Measurements from ENCODE around the gene BCLAF1. TPM values are rescaled to one million over a fixed set of nuclear protein-coding genes. Genes with fewer than 3 reads are reported as not detected.

BCLAF1 gene
- total and polyA plus RNA-seq, 4 donors: 23.2 to 326 (median 68.5) TPM

GRCh38 chr6:136280032-136280609 is 9.5 kb downstream of the BCLAF1 start:
- Histone ChIP-seq H3K27ac (ENCODE audit: low read depth in 1 of 2, low read length in 1 of 2) (no peak overlapping the region), H3K36me3 (ENCODE audit: control insufficient read depth in 4 of 4, insufficient read depth in 4 of 4, low read length in 4 of 4) (peaks cover 1 to 27% (median 10%) of the 10 kb centered on the region in 4 donors), H3K9ac (ENCODE audit: insufficient read depth in 1 of 2, low read length in 2 of 2) (no peak overlapping the region), H3K4me1 (ENCODE audit: control insufficient read depth in 5 of 5, insufficient read depth in 5 of 5, low read length in 5 of 5) (peaks cover 0 to 18% (median 8%) of the 10 kb centered on the region in 5 donors), H3K9me3 (ENCODE audit: control insufficient read depth in 4 of 4, insufficient read depth in 3 of 4, low read length in 3 of 4) (no peaks in the 10 kb centered on the region), H3K4me3 (no peak overlapping the region), H3K27me3 (ENCODE audit: control insufficient read depth in 3 of 3, insufficient read depth in 3 of 3, low read length in 2 of 3) (no peaks in the 10 kb centered on the region)
- ATAC-seq (ENCODE audit: insufficient read depth, low FRiP score): no peak
- TF ChIP-seq CTCF (IDR thresholded peaks at IDR 0.05; ENCODE audit: control extremely low read depth, extremely low read depth): no peak
- 82 to 83% methylated on average over 3 of the region's 3 CpGs for WGBS, 2 donors
- no peak for DNase-seq

DNA sequence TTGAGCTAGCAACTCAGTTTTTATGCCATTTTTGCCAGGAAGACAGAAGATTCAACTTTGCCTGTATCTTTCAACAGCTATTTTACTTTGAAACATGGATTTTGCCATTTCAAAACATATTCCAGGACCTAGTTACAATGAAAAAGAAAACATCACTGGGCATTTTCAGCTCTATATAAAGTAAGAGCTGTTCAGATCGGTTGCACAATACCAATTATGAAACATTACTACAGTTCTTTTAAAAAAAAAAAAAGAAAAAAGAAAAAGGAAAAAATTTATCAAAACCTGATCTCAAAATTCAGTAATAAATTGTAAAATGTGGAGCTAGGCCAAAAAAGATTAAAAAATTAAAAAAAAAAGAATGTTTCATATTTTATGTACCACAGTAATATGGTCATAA is 15.6 kb downstream of the BCLAF1 start:
- TF ChIP-seq CTCF (IDR thresholded peaks at IDR 0.05; ENCODE audit: control extremely low read depth, extremely low read depth): no peak
- no peaks in the 10 kb centered on the region for H3K27me3 ChIP-seq (ENCODE audit: control insufficient read depth in 3 of 3, insufficient read depth in 3 of 3, low read length in 2 of 3)
- no peak for DNase-seq
- no peak overlapping the region for H3K4me3 ChIP-seq
- H3K4me1 ChIP-seq (ENCODE audit: control insufficient read depth in 5 of 5, insufficient read depth in 5 of 5, low read length in 5 of 5): no peaks in the 10 kb centered on the region
- 38 to 59% methylated on average over 1 of the region's 1 CpG for WGBS, 2 donors
- H3K9me3 ChIP-seq (ENCODE audit: control insufficient read depth in 4 of 4, insufficient read depth in 3 of 4, low read length in 3 of 4): no peaks in the 10 kb centered on the region
- no peak overlapping the region for H3K27ac ChIP-seq (ENCODE audit: low read depth in 1 of 2, low read length in 1 of 2)
- ATAC-seq (ENCODE audit: insufficient read depth, low FRiP score): no peak
- peaks cover 9 to 51% (median 22%) of the 10 kb centered on the region in 4 donors for H3K36me3 ChIP-seq (ENCODE audit: control insufficient read depth in 4 of 4, insufficient read depth in 4 of 4, low read length in 4 of 4)
- no peak overlapping the region for H3K9ac ChIP-seq (ENCODE audit: insufficient read depth in 1 of 2, low read length in 2 of 2)

GRCh38 chr6:136265101-136265500 is 24.5 kb downstream of the BCLAF1 start:
- Histone ChIP-seq H3K27ac (ENCODE audit: low read depth in 1 of 2, low read length in 1 of 2) (no peak overlapping the region), H3K9ac (ENCODE audit: insufficient read depth in 1 of 2, low read length in 2 of 2) (no peak overlapping the region), H3K36me3 (ENCODE audit: control insufficient read depth in 4 of 4, insufficient read depth in 4 of 4, low read length in 4 of 4) (peaks cover 4 to 60% (median 32%) of the 10 kb centered on the region in 4 donors), H3K9me3 (ENCODE audit: control insufficient read depth in 4 of 4, insufficient read depth in 3 of 4, low read length in 3 of 4) (no peaks in the 10 kb centered on the region), H3K4me3 (no peak overlapping the region), H3K4me1 (ENCODE audit: control insufficient read depth in 5 of 5, insufficient read depth in 5 of 5, low read length in 5 of 5) (peaks cover 0 to 2% (median 0%) of the 10 kb centered on the region in 5 donors), H3K27me3 (ENCODE audit: control insufficient read depth in 3 of 3, insufficient read depth in 3 of 3, low read length in 2 of 3) (no peaks in the 10 kb centered on the region)
- ATAC-seq (ENCODE audit: insufficient read depth, low FRiP score) (no peak), DNase-seq (no peak)
- 95 to 96% methylated on average over 1 of the region's 1 CpG for WGBS, 2 donors
- TF ChIP-seq CTCF (IDR thresholded peaks at IDR 0.05; ENCODE audit: control extremely low read depth, extremely low read depth): no peak

DNA sequence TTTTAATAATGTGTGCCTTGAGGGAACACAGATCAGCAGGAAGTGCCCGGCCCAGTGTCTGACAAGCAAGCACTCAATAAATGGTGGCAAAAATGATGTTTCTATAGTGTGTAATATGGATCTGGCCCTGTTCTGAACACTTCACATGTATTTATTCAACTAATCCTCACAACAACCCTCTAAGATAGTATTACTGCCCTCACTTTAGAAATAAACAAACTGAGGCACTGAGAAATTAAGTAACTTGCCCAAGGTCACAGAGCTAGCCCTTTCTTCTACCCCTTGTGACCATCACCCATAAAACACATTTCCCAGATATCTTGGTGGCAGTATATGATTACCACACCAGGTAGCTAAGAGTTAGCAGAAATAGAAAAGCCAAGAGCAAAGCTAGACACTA is 26.7 kb downstream of the BCLAF1 start:
- Histone ChIP-seq H3K9ac (ENCODE audit: insufficient read depth in 1 of 2, low read length in 2 of 2) (no peak overlapping the region), H3K27me3 (ENCODE audit: control insufficient read depth in 3 of 3, insufficient read depth in 3 of 3, low read length in 2 of 3) (no peaks in the 10 kb centered on the region), H3K27ac (ENCODE audit: low read depth in 1 of 2, low read length in 1 of 2) (no peak overlapping the region), H3K9me3 (ENCODE audit: control insufficient read depth in 4 of 4, insufficient read depth in 3 of 4, low read length in 3 of 4) (no peaks in the 10 kb centered on the region), H3K4me1 (ENCODE audit: control insufficient read depth in 5 of 5, insufficient read depth in 5 of 5, low read length in 5 of 5) (peaks cover 0 to 2% (median 0%) of the 10 kb centered on the region in 5 donors), H3K36me3 (ENCODE audit: control insufficient read depth in 4 of 4, insufficient read depth in 4 of 4, low read length in 4 of 4) (peaks cover 3 to 55% (median 27%) of the 10 kb centered on the region in 4 donors), H3K4me3 (no peak overlapping the region)
- ATAC-seq (ENCODE audit: insufficient read depth, low FRiP score) (no peak), DNase-seq (peak in 2 of 3 donors; percentile 33 to 42)
- TF ChIP-seq CTCF (IDR thresholded peaks at IDR 0.05; ENCODE audit: control extremely low read depth, extremely low read depth): no peak
- WGBS, 2 donors: 71 to 100% methylated on average over 1 of the region's 1 CpG

Data from lung (tissue), 12 donors.